CD14-positive monocyte (primary cell): Measurements from ENCODE around the gene B2M. TPM values are rescaled to one million over a fixed set of nuclear protein-coding genes. Genes with fewer than 3 reads are reported as not detected.

Source experiments
- DNase-seq, 3 donors: peaks; one replicate each; pipeline ENCODE4 v3.0.0-alpha.2; 2011 to 2022
- H2AFZ ChIP-seq: 2 replicates; pipeline ENCODE4 v1.6.0; 2012; ENCODE audit warnings: mild to moderate bottlenecking, low read depth, low read length, inconsistent platforms; ENCODE audit not compliant: insufficient read depth, poor library complexity, severe bottlenecking
- H3K27ac ChIP-seq, 2 donors: 1 replicate in 1 of 2; 2 replicates in 1 of 2; pipeline ENCODE4 v1.5.1; 2012 to 2013; ENCODE audit warnings: low read length in 2 of 2, control low read depth in 1 of 2, inconsistent platforms in 1 of 2, low read depth in 1 of 2, mild to moderate bottlenecking in 1 of 2
- H3K27me3 ChIP-seq, 2 donors: one replicate each; pipeline versions ENCODE4 v1.6.0 to v1.6.1; 2011 to 2013; ENCODE audit warnings: low read length in 2 of 2; ENCODE audit not compliant: control insufficient read depth in 2 of 2, insufficient read depth in 2 of 2
- H3K36me3 ChIP-seq, 2 donors: replicated peaks in 1 of 2; 1 replicate in 1 of 2; 2 replicates in 1 of 2; pipeline versions ENCODE4 v1.5.1 to v1.6.1; 2012 to 2013; ENCODE audit warnings: low read length in 2 of 2, control low read depth in 1 of 2, inconsistent platforms in 1 of 2, mild to moderate bottlenecking in 1 of 2; ENCODE audit not compliant: insufficient read depth in 2 of 2, control insufficient read depth in 1 of 2
- H3K4me1 ChIP-seq, 2 donors: 1 replicate in 1 of 2; 2 replicates in 1 of 2; pipeline versions ENCODE4 v1.5.1 to v1.6.1; 2012 to 2013; ENCODE audit warnings: low read length in 2 of 2, control low read depth in 1 of 2, inconsistent platforms in 1 of 2, mild to moderate bottlenecking in 1 of 2, moderate library complexity in 1 of 2; ENCODE audit not compliant: insufficient read depth in 2 of 2, control insufficient read depth in 1 of 2
- H3K4me2 ChIP-seq: replicated peaks from 2 replicates; pipeline ENCODE3; 2012; ENCODE audit warnings: low read length, moderate library complexity, mild to moderate bottlenecking; ENCODE audit not compliant: poor library complexity, severe bottlenecking; ENCODE audit errors: extremely low read depth
- H3K4me3 ChIP-seq, 3 experiments: fragments of 200-600 bp in 1 of 3; sonication (generic) in 1 of 3; replicated peaks in 1 of 3; 1 replicate in 2 of 3; 2 replicates in 1 of 3; pipeline ENCODE4 v1.5.1; 2011 to 2013; ENCODE audit warnings: low read length in 3 of 3, mild to moderate bottlenecking in 3 of 3, control low read depth in 2 of 3, low read depth in 2 of 3, inconsistent platforms in 1 of 3, moderate library complexity in 1 of 3
- H3K79me2 ChIP-seq: 2 replicates; pipeline ENCODE4 v1.6.0; 2012; ENCODE audit warnings: mild to moderate bottlenecking, control low read depth, inconsistent platforms, low read length, moderate library complexity; ENCODE audit not compliant: insufficient read depth
- H3K9ac ChIP-seq: 2 replicates; pipeline ENCODE4 v1.6.0; 2017; ENCODE audit warnings: low read length, mild to moderate bottlenecking; ENCODE audit not compliant: insufficient read depth, poor library complexity, severe bottlenecking
- H3K9me3 ChIP-seq, 2 donors: replicated peaks in 1 of 2; 1 replicate in 1 of 2; 2 replicates in 1 of 2; pipeline versions ENCODE4 v1.5.1 to v1.6.1; 2012 to 2013; ENCODE audit warnings: low read length in 2 of 2, control low read depth in 1 of 2; ENCODE audit not compliant: control insufficient read depth in 1 of 2, insufficient read depth in 1 of 2
- H4K20me1 ChIP-seq: 2 replicates; pipeline ENCODE4 v1.6.0; 2012; ENCODE audit warnings: mild to moderate bottlenecking, low read length, control low read depth, moderate library complexity; ENCODE audit not compliant: insufficient read depth
- H3K27ac Mint-ChIP-seq, 7 donors: one replicate each; pipeline ENCODE4 v1.8.0; 2020; ENCODE audit warnings: mild to moderate bottlenecking in 7 of 7, mixed read lengths in 7 of 7, moderate library complexity in 6 of 7, inconsistent platforms in 2 of 7
- H3K27me3 Mint-ChIP-seq, 3 donors: one replicate each; pipeline ENCODE4 v1.8.0; 2021 to 2022; ENCODE audit warnings: low read depth in 3 of 3, mild to moderate bottlenecking in 3 of 3, mixed read lengths in 3 of 3, moderate library complexity in 3 of 3, inconsistent platforms in 1 of 3
- H3K36me3 Mint-ChIP-seq, 2 donors: one replicate each; pipeline ENCODE4 v1.8.0; 2020; ENCODE audit warnings: mixed read lengths in 2 of 2, inconsistent platforms in 1 of 2, mild to moderate bottlenecking in 1 of 2
- H3K4me1 Mint-ChIP-seq: one replicate; pipeline ENCODE4 v1.8.0; 2020; ENCODE audit warnings: mild to moderate bottlenecking, mixed read lengths
- H3K4me3 Mint-ChIP-seq, 2 donors: one replicate each; pipeline ENCODE4 v1.8.0; 2020; ENCODE audit warnings: mild to moderate bottlenecking in 2 of 2, mixed read lengths in 2 of 2, moderate library complexity in 1 of 2
- H3K9me3 Mint-ChIP-seq, 7 donors: one replicate each; pipeline ENCODE4 v1.8.0; 2020 to 2022; ENCODE audit warnings: mixed read lengths in 7 of 7, mild to moderate bottlenecking in 6 of 7, moderate library complexity in 6 of 7, inconsistent platforms in 2 of 7
- WGBS: methylation state at CpG from one replicate; pipeline ENCODE4 v1.1.5; 2013; ENCODE audit warnings: missing lambda C conversion rate; ENCODE audit not compliant: insufficient coverage; 5-methylcytosine and 5-hydroxymethylcytosine counted together
- intact Hi-C, 2 donors: fragments of 100-400 bp; cut with micrococcal nuclease; formaldehyde crosslinking; loops; one replicate each; pipeline versions ENCODE4 v1.15.0 to v1.15.1; 2023
- polyA plus RNA-seq, 3 donors: library from polyadenylated mRNA; depleted of rRNA in 1 of 3; unstranded in 2 of 3; stranded (reverse) in 1 of 3; fragments of 300-500 nt in 2 of 3; fragments of >200 nt in 1 of 3; fragmentation: Illumina TruSeq in 2 of 3; gene quantifications; 1 replicate in 2 of 3; 2 replicates in 1 of 3; pipeline ENCODE4 v1.2.3, GENCODE V29; 2012 to 2021
- small RNA-seq: library from RNA; depleted of rRNA; stranded (forward); fragments of <200 nt; gene quantifications from one replicate; pipeline ENCODE3, GENCODE V24; 2012; ENCODE audit warnings: low read depth; ENCODE audit not compliant: insufficient read length
- TF ChIP-seq, protein P1 (sequence below): fragments of 200-600 bp; IDR thresholded peaks from one replicate; pipeline ENCODE4 v1.8.0; 2022; ENCODE audit warnings: antibody characterized with exemption, mild to moderate bottlenecking

The B2M gene
- polyA plus RNA-seq, 3 donors: 17,356 to 28,278 (median 28,259) TPM

DNA sequence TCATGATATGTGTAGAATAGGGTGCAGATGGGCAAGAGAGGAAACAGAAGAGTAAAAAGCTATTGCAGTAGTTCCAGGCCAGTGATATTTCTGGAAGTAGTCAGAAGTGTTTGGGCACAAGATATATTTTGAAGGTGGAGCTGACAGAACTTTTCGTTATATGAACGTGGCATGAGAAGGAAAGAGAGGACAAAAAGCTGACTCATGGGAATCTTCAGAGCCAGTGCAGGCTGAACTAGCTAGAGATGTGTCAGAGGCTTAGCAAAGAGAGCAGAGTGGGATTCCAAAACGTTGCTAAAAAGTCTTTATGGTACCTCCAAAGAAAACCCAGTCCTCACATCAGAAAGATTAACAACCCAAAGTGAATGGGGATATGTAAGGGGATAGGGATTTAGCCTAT is 53.7 kb downstream of the B2M start:
- no peak overlapping the region for H3K4me3 ChIP-seq
- H3K36me3 ChIP-seq: no peaks in the 10 kb centered on the region
- no peak overlapping the region for H3K4me2 ChIP-seq
- H3K79me2 ChIP-seq: no peaks in the 10 kb centered on the region
- Mint-ChIP-seq H3K4me1 (no peaks in the 10 kb centered on the region), H3K36me3 (no peaks in the 10 kb centered on the region), H3K27ac (no peak overlapping the region), H3K27me3 (peaks cover 0 to 3% (median 0%) of the 10 kb centered on the region in 3 donors), H3K4me3 (no peak overlapping the region), H3K9me3 (peaks cover 2 to 6% (median 4%) of the 10 kb centered on the region in 7 donors)
- no peak for DNase-seq
- H2AFZ ChIP-seq: no peak overlapping the region
- no peaks in the 10 kb centered on the region for H3K4me1 ChIP-seq
- peaks cover 0 to 4% of the 10 kb centered on the region in 2 donors for H3K9me3 ChIP-seq
- no peak overlapping the region for H3K9ac ChIP-seq
- H3K27me3 ChIP-seq: no peaks in the 10 kb centered on the region
- H3K27ac ChIP-seq: no peak overlapping the region
- TF ChIP-seq, protein P1, sequence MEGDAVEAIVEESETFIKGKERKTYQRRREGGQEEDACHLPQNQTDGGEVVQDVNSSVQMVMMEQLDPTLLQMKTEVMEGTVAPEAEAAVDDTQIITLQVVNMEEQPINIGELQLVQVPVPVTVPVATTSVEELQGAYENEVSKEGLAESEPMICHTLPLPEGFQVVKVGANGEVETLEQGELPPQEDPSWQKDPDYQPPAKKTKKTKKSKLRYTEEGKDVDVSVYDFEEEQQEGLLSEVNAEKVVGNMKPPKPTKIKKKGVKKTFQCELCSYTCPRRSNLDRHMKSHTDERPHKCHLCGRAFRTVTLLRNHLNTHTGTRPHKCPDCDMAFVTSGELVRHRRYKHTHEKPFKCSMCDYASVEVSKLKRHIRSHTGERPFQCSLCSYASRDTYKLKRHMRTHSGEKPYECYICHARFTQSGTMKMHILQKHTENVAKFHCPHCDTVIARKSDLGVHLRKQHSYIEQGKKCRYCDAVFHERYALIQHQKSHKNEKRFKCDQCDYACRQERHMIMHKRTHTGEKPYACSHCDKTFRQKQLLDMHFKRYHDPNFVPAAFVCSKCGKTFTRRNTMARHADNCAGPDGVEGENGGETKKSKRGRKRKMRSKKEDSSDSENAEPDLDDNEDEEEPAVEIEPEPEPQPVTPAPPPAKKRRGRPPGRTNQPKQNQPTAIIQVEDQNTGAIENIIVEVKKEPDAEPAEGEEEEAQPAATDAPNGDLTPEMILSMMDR: no peak
- no peaks in the 10 kb centered on the region for H4K20me1 ChIP-seq
- intact Hi-C loops: no loop called here
- WGBS: 33% methylated on average over 2 of the region's 3 CpGs

Small RNA genes within 50 kb of the gene (small RNA-seq; reads per million reads assigned to genes)
- not detected for gene RF00019

Other genes with a start within 250 kb of the B2M start
- 10 to 100 TPM in 2 of 3 donors, 1 to 10 TPM in 1; 9.7 to 20.1 (median 13.5) TPM for gene EIF3J, start 174.4 kb upstream of the B2M start, polyA plus RNA-seq
- gene SPG11, start 47.9 kb upstream of the B2M start, polyA plus RNA-seq: 100 to 1,000 TPM in 1 of 3 donors, 10 to 100 TPM in 2; 26.4 to 140 (median 50.4) TPM
- 10 to 100 TPM in 1 of 3 donors, 1 to 10 TPM in 2; 1.8 to 14.4 (median 1.9) TPM for gene PATL2, start 194 bp upstream of the B2M start, polyA plus RNA-seq
- 10 to 100 TPM in 2 of 3 donors, 1 to 10 TPM in 1; 9.4 to 18.2 (median 15.8) TPM for gene TRIM69, start 25.0 kb downstream of the B2M start, polyA plus RNA-seq
- gene TERB2, start 245.2 kb downstream of the B2M start, polyA plus RNA-seq: not detected